HEK293T (cell line): ENCODE measurements around the gene RNF40.

ENCODE experiments used
- CTCF ChIA-PET: fragments of 350-600 bp; formaldehyde crosslinking; extraction: SDS; loops from one replicate; lab custom pipeline; 2021; ENCODE audit warnings: antibody characterized with exemption, inconsistent platforms; lab: Yijun Ruan, JAX
- POLR2A ChIA-PET: fragments of 350-600 bp; formaldehyde crosslinking; extraction: SDS; loops from one replicate; lab custom pipeline; 2020; ENCODE audit warnings: antibody characterized with exemption, inconsistent platforms; lab: Yijun Ruan, JAX
- DNase-seq: peaks from one replicate; pipeline ENCODE4 v3.0.0; 2012; ENCODE audit warnings: mixed read lengths; ENCODE audit errors: extremely low spot score
- ARNT ChIP-seq: fragments of 450-650 bp; IDR thresholded peaks from 2 replicates; pipeline ENCODE4 v1.6.1; 2017; ENCODE audit warnings: mild to moderate bottlenecking
- BHLHE40 ChIP-seq: fragments of 450-650 bp; IDR thresholded peaks from 2 replicates; pipeline ENCODE4 v1.6.1; 2016; ENCODE audit warnings: mild to moderate bottlenecking, moderate library complexity, borderline replicate concordance
- CTBP1 ChIP-seq: fragments of 450-650 bp; IDR thresholded peaks from 2 replicates; pipeline ENCODE4 v1.6.1; 2016; ENCODE audit warnings: borderline replicate concordance
- ELF4 ChIP-seq: fragments of 450-650 bp; IDR thresholded peaks from 2 replicates; pipeline ENCODE4 v1.6.1; 2017; ENCODE audit warnings: antibody characterized with exemption
- FOXA1 ChIP-seq: fragments of 450-650 bp; IDR thresholded peaks from 2 replicates; pipeline ENCODE4 v1.6.1; 2016; ENCODE audit warnings: mild to moderate bottlenecking
- FOXK2 ChIP-seq: fragments of 450-650 bp; IDR thresholded peaks from 2 replicates; pipeline ENCODE4 v1.6.1; 2016; ENCODE audit warnings: mild to moderate bottlenecking
- FOXM1 ChIP-seq: fragments of 450-650 bp; IDR thresholded peaks from 2 replicates; pipeline ENCODE4 v1.6.1; 2017; ENCODE audit warnings: mild to moderate bottlenecking, borderline replicate concordance
- HDGF ChIP-seq: fragments of 450-650 bp; IDR thresholded peaks from 2 replicates; pipeline ENCODE4 v1.6.1; 2017; ENCODE audit warnings: antibody characterized with exemption, borderline replicate concordance
- L3MBTL2 ChIP-seq: fragments of 450-650 bp; conservative IDR thresholded peaks from 2 replicates; pipeline ENCODE4 v1.6.1; 2016; ENCODE audit warnings: mild to moderate bottlenecking
- LEF1 ChIP-seq: fragments of 450-650 bp; IDR thresholded peaks from 2 replicates; pipeline ENCODE4 v1.6.1; 2017; ENCODE audit warnings: mild to moderate bottlenecking, borderline replicate concordance
- NFRKB ChIP-seq: fragments of 450-650 bp; IDR thresholded peaks from 2 replicates; pipeline ENCODE4 v1.6.1; 2016; ENCODE audit warnings: mild to moderate bottlenecking, moderate library complexity
- PKNOX1 ChIP-seq: fragments of 450-650 bp; IDR thresholded peaks from 2 replicates; pipeline ENCODE4 v1.6.1; 2016
- SP1 ChIP-seq: fragments of 450-650 bp; IDR thresholded peaks from 2 replicates; pipeline ENCODE4 v1.6.1; 2017
- SUZ12 ChIP-seq: fragments of 450-650 bp; IDR thresholded peaks from 2 replicates; pipeline ENCODE4 v1.6.1; 2016; ENCODE audit warnings: mild to moderate bottlenecking
- TARDBP ChIP-seq: fragments of 450-650 bp; IDR thresholded peaks from 2 replicates; pipeline ENCODE4 v1.6.1; 2016
- ZNF384 ChIP-seq: fragments of 450-650 bp; IDR thresholded peaks from 2 replicates; pipeline ENCODE4 v1.6.1; 2016

The RNF40 gene

GRCh38 chr16:30761928-30762902, at the start of gene RNF40, which contains the start of gene CFAP119:
Gene RNF40, plus strand, starts transcription at chr16:30762322. Its CDS starts 224 bp downstream, at chr16:30762546.
Gene CFAP119, minus strand, starts transcription at chr16:30762062. Its CDS starts 314 bp downstream, at chr16:30761748.
- DNase-seq, result peak; percentile 100
- TF ChIP-seq ARNT, result no peak
- no peak for TF ChIP-seq SP1
- peak; percentile 60; the same call in 1 of the 2 replicates for TF ChIP-seq HDGF
- no peak for TF ChIP-seq ZNF384
- TF ChIP-seq ELF4, result peak; percentile 35; the same call in 1 of the 2 replicates
- TF ChIP-seq PKNOX1, result peak; percentile 87
- no peak for TF ChIP-seq FOXM1
- ChIA-PET CTCF (interaction anchor here (0.7 kb wide), 1 partner anchor 176 kb away, joined by 3 read pairs; no protein-coding TSS in a partner anchor), POLR2A (interaction anchor here (0.7 to 5.1 kb wide), 6 partner anchors 11 to 43 kb away, joined by 3 to 52 read pairs (median 5); partner anchors contain the start of gene PHKG2)

GRCh38 chr16:30715750-30716445, 46.2 kb upstream of the RNF40 start:
- TF ChIP-seq ZNF384, result no peak
- TF ChIP-seq L3MBTL2, result no peak
- no peak for TF ChIP-seq ELF4
- no peak for TF ChIP-seq CTBP1
- TF ChIP-seq LEF1, result no peak
- TF ChIP-seq HDGF, result no peak
- ChIA-PET POLR2A (interaction anchor here (1.3 to 1.4 kb wide), 2 partner anchors 9 to 17 kb away, joined by 3 to 4 read pairs; partner anchors contain the start of gene SRCAP), CTCF (no interaction called here)
- DNase-seq, result no peak

DNA sequence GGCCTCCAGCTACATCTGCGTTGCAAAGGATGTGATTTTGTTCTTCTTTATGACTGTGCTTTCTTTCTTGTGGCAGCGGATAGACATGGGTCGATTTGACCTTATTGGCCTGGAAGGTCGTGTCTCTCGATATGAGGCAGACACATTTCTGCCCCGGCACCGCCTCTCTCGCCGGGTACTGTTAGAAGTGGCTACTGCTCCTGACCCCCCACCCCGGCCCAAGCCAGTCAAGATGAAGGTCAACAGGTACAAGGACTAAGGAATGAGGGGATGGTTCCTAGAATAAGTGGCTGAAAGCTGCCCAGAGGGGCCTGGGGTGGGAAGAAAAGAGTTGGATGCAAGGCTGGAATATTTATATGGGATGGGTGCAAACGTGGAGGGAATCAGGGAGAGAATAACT, 42.0 kb upstream of the RNF40 start:
- TF ChIP-seq CTBP1, result no peak
- TF ChIP-seq L3MBTL2, result no peak
- TF ChIP-seq HDGF, result no peak
- no peak for TF ChIP-seq ELF4
- TF ChIP-seq NFRKB, result no peak
- TF ChIP-seq BHLHE40, result no peak
- no peak for TF ChIP-seq FOXM1
- TF ChIP-seq FOXK2, result no peak
- no peak for TF ChIP-seq SP1
- no peak for TF ChIP-seq ARNT
- TF ChIP-seq TARDBP, result no peak
- TF ChIP-seq ZNF384, result no peak
- TF ChIP-seq LEF1, result no peak
- TF ChIP-seq FOXA1, result no peak
- TF ChIP-seq PKNOX1, result no peak
- no peak for TF ChIP-seq SUZ12
- ChIA-PET POLR2A (interaction anchor here (2.1 kb wide), 1 partner anchor 28 kb away, joined by 9 read pairs; the partner anchor contains the start of gene PHKG2), CTCF (interaction anchor here (1.1 kb wide), 1 partner anchor 26 kb away, joined by 3 read pairs; no protein-coding TSS in a partner anchor)
- no peak for DNase-seq

- ChIA-PET POLR2A (interaction anchor here (2.1 kb wide), 1 partner anchor 27 kb away, joined by 9 read pairs; the partner anchor contains the start of gene PHKG2), CTCF (no interaction called here)
These were observed 41.4 kb upstream of the RNF40 start for GRCh38 chr16:30720694-30721093.

DNA sequence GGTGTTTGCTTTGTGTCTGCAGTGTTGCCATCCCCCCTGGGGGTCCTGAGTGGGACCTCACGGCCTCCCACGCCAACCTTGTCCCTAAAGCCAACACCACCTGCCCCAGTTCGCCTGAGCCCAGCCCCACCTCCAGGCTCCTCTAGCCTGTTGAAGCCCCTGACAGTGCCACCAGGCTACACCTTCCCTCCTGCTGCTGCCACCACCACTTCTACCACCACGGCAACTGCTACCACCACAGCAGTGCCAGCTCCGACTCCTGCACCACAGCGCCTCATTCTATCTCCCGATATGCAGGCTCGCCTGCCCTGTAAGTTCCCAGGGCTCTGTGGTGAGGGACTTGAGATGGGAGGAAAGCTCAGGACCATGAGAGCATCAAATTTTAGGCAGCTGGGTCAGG, 41.0 kb upstream of the RNF40 start:
- CTCF ChIA-PET, result interaction anchor here (1.0 kb wide), 1 partner anchor 19 kb away, joined by 3 read pairs; a partner anchor contains a TSS
- POLR2A ChIA-PET, result interaction anchor here (0.9 to 2.1 kb wide), 2 partner anchors 27 to 58 kb away, joined by 3 to 9 read pairs; partner anchors contain the start of gene PHKG2
- no peak for DNase-seq
- TF ChIP-seq HDGF, result no peak
- no peak for TF ChIP-seq LEF1
- TF ChIP-seq L3MBTL2, result no peak
- TF ChIP-seq BHLHE40, result no peak
- no peak for TF ChIP-seq NFRKB
- no peak for TF ChIP-seq FOXA1
- TF ChIP-seq TARDBP, result no peak
- no peak for TF ChIP-seq PKNOX1
- TF ChIP-seq CTBP1, result no peak
- no peak for TF ChIP-seq ELF4
- TF ChIP-seq FOXM1, result no peak
- TF ChIP-seq SUZ12, result no peak
- TF ChIP-seq ARNT, result no peak
- no peak for TF ChIP-seq FOXK2

More at GRCh38 chr16:30720694-30721093, 41.4 kb upstream of the RNF40 start:
- TF ChIP-seq LEF1 (no peak), PKNOX1 (no peak), CTBP1 (no peak), FOXK2 (no peak), BHLHE40 (no peak)
- no peak for DNase-seq
